Hepatocyte (in vitro differentiated cells): Measurements from ENCODE around the gene LYG1. TPM values are rescaled to one million over a fixed set of nuclear protein-coding genes. Genes with fewer than 3 reads are reported as not detected.

ENCODE experiments used
- DNase-seq: peaks from one replicate; pipeline ENCODE4 v3.0.0-alpha.2; 2016; ENCODE audit warnings: low spot score
- H2AFZ ChIP-seq: fragments of 200-600 bp; sonication (generic); 2 replicates; pipeline ENCODE4 v1.6.0; 2016; ENCODE audit warnings: antibody characterized with exemption, mild to moderate bottlenecking
- H3K27ac ChIP-seq: fragments of 200-600 bp; sonication (generic); 2 replicates; pipeline ENCODE4 v1.5.1; 2016; ENCODE audit warnings: mild to moderate bottlenecking
- H3K27me3 ChIP-seq: fragments of 200-600 bp; sonication (generic); 2 replicates; pipeline ENCODE4 v1.6.1; 2016
- H3K36me3 ChIP-seq: fragments of 200-600 bp; sonication (generic); replicated peaks from 2 replicates; pipeline ENCODE4 v1.5.1; 2016; ENCODE audit warnings: low read depth; ENCODE audit not compliant: insufficient read depth
- H3K4me1 ChIP-seq: fragments of 200-600 bp; sonication (generic); 2 replicates; pipeline ENCODE4 v1.5.1; 2016; ENCODE audit warnings: mild to moderate bottlenecking, moderate library complexity; ENCODE audit not compliant: insufficient read depth
- H3K4me2 ChIP-seq: fragments of 200-600 bp; sonication (generic); 2 replicates; pipeline ENCODE4 v1.6.0; 2016
- H3K4me3 ChIP-seq: fragments of 200-600 bp; sonication (generic); 2 replicates; pipeline ENCODE4 v1.5.1; 2016; ENCODE audit warnings: mild to moderate bottlenecking
- H3K79me2 ChIP-seq: fragments of 200-600 bp; sonication (generic); 2 replicates; pipeline ENCODE4 v1.6.0; 2017; ENCODE audit warnings: mild to moderate bottlenecking
- H3K9me2 ChIP-seq: fragments of 200-600 bp; sonication (generic); replicated peaks from 2 replicates; pipeline ENCODE4 v1.6.0; 2017; ENCODE audit warnings: mild to moderate bottlenecking; ENCODE audit not compliant: insufficient read depth
- H3K9me3 ChIP-seq: fragments of 200-600 bp; sonication (generic); 2 replicates; pipeline ENCODE4 v1.5.1; 2016; ENCODE audit warnings: low read depth, mild to moderate bottlenecking
- H4K20me1 ChIP-seq: fragments of 200-600 bp; sonication (generic); 2 replicates; pipeline ENCODE4 v1.6.0; 2016; ENCODE audit warnings: mild to moderate bottlenecking; ENCODE audit not compliant: insufficient read depth, poor library complexity, severe bottlenecking
- EZH2 ChIP-seq: fragments of 200-600 bp; sonication (generic); IDR thresholded peaks from 2 replicates; pipeline ENCODE4 v1.6.1; 2016; ENCODE audit warnings: antibody characterized with exemption, mild to moderate bottlenecking, borderline replicate concordance
- EZH2phosphoT487 ChIP-seq: fragments of 200-600 bp; sonication (generic); IDR thresholded peaks from one replicate; pipeline ENCODE4 v1.6.1; 2018; ENCODE audit warnings: antibody characterized with exemption, mild to moderate bottlenecking, low read depth, moderate library complexity; ENCODE audit not compliant: unreplicated experiment, severe bottlenecking
- WGBS: methylation state at CpG from one replicate; pipeline ENCODE4 v1.1.6; 2016; ENCODE audit warnings: low lambda C conversion rate; ENCODE audit errors: missing lambda C conversion rate; 5-methylcytosine and 5-hydroxymethylcytosine counted together
- polyA plus RNA-seq: library from polyadenylated mRNA; unstranded; fragments of >200 nt; fragmentation: Nextera tagmentation; extraction: Ambion mirVana; gene quantifications from 2 replicates; pipeline ENCODE4 v1.2.1, GENCODE V29; 2016
- total RNA-seq: library from RNA; depleted of rRNA; stranded (reverse); fragments of >200 nt; gene quantifications from 2 replicates; pipeline ENCODE4 v1.2.3, GENCODE V29; 2014
- TF ChIP-seq, protein P1 (sequence below): fragments of 200-600 bp; sonication (generic); IDR thresholded peaks from 2 replicates; pipeline ENCODE4 v1.5.1; 2016; ENCODE audit warnings: antibody characterized with exemption, mild to moderate bottlenecking; ENCODE audit not compliant: poor library complexity

LYG1 gene
- total and polyA plus RNA-seq, 2 experiments from 2014 or later: 0.93 to 2.4 TPM

DNA sequence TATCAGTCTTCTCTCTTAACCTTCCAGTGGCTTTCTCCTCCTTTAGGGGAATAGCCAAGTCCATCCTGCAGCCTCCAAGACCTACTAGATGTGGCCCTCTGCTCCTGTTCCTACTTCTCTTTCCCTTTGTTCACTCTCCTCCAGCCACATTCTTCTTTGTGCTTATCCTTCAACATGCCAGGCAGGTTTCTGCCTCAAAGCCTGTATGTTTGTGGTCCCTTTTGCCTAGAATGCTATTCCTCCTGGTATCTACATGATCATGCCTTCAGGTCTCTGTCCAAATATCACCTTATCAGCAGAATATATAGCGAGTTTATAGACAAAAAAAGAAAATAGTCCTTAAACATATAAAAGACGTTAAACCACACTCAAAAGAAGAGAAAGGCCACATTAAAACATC, 51.0 kb downstream of the LYG1 start:
- no peaks in the 10 kb centered on the region for H3K27me3 ChIP-seq
- H3K27ac ChIP-seq: no peak overlapping the region

DNA sequence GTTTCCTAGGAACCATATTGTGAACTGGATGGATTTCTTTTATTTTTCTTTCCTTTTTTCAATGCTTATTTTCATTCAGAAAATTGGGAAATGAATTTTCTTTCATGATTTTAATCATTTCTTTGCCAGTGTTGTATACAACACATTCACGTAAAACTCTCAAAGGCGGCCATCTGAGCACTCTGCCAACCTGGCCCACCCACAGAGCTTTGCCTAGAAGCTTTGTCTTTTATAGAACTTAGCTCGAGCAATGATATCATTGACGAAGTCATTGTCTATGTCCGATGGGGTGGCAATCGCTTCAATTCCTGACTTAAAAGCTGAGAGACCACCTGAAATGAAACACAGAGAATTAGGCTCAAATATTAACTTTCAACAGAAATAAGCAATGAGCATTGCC, 58.8 kb downstream of the LYG1 start:
- TF ChIP-seq EZH2: no peak
- TF ChIP-seq, protein P1, sequence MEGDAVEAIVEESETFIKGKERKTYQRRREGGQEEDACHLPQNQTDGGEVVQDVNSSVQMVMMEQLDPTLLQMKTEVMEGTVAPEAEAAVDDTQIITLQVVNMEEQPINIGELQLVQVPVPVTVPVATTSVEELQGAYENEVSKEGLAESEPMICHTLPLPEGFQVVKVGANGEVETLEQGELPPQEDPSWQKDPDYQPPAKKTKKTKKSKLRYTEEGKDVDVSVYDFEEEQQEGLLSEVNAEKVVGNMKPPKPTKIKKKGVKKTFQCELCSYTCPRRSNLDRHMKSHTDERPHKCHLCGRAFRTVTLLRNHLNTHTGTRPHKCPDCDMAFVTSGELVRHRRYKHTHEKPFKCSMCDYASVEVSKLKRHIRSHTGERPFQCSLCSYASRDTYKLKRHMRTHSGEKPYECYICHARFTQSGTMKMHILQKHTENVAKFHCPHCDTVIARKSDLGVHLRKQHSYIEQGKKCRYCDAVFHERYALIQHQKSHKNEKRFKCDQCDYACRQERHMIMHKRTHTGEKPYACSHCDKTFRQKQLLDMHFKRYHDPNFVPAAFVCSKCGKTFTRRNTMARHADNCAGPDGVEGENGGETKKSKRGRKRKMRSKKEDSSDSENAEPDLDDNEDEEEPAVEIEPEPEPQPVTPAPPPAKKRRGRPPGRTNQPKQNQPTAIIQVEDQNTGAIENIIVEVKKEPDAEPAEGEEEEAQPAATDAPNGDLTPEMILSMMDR: no peak
- TF ChIP-seq EZH2phosphoT487: no peak
- Histone ChIP-seq H4K20me1 (no peaks in the 10 kb centered on the region), H2AFZ (no peak overlapping the region), H3K4me2 (no peak overlapping the region), H3K9me3 (no peaks in the 10 kb centered on the region), H3K27me3 (no peaks in the 10 kb centered on the region), H3K27ac (no peak overlapping the region), H3K36me3 (no peaks in the 10 kb centered on the region), H3K4me3 (no peak overlapping the region), H3K79me2 (no peaks in the 10 kb centered on the region), H3K9me2 (no peaks in the 10 kb centered on the region), H3K4me1 (no peaks in the 10 kb centered on the region)
- no peak for DNase-seq
- WGBS: 83% methylated on average over 6 of the region's 6 CpGs

More for the DNA sequence above, 51.0 kb downstream of the LYG1 start:
- 87% methylated on average over 2 of the region's 2 CpGs for WGBS
- H2AFZ ChIP-seq: no peak overlapping the region
- H4K20me1 ChIP-seq: no peaks in the 10 kb centered on the region
- TF ChIP-seq, protein P1: no peak
- TF ChIP-seq EZH2: no peak
- no peak for TF ChIP-seq EZH2phosphoT487
- no peak overlapping the region for H3K4me2 ChIP-seq
- DNase-seq: no peak
- no peaks in the 10 kb centered on the region for H3K9me3 ChIP-seq
- H3K4me1 ChIP-seq: no peaks in the 10 kb centered on the region
- H3K36me3 ChIP-seq: no peaks in the 10 kb centered on the region
- no peaks in the 10 kb centered on the region for H3K79me2 ChIP-seq
- no peaks in the 10 kb centered on the region for H3K9me2 ChIP-seq
- no peak overlapping the region for H3K4me3 ChIP-seq

DNA sequence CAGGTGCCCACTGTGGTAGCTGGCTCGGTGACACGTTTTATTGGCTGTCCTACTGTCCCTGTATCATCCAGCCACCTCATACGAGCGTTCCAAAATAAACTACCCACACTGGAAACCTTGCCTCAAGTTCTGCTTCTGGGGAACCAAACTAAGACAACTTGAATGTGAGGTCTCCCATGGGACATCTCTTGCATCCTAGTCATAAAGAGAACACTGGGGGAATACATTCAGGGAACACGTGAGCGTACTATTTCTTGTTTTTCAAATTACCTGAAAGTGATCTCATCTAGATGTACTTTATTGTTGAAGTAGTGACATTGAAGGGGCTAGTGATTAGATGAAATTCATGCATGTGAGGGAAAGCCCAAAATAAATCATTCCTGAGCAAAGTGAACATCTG, 60.6 kb downstream of the LYG1 start:
- TF ChIP-seq EZH2: no peak
- TF ChIP-seq, protein P1: no peak
- no peaks in the 10 kb centered on the region for H3K36me3 ChIP-seq

DNA sequence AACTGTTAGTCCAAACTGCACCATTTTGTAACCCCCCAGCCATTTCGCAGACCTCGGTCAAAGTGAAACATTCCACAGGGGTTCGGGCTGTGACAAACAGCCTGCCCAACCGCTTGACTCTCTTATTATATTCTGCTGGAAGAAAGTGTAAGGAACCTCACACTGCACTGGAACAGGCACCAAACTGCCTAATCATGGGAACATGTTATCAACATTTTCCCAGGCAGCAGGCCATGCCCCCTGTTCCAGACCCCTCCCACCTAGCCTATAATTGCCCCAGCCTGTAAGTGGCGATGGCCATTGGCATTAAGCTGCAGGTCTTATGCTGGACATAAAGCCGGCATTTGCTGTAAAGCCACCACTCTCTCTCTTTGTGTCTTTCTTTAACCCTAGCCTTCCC, 62.4 kb downstream of the LYG1 start:
- Histone ChIP-seq H2AFZ (no peak overlapping the region), H3K36me3 (no peaks in the 10 kb centered on the region), H3K27ac (no peak overlapping the region), H3K79me2 (no peaks in the 10 kb centered on the region), H4K20me1 (no peaks in the 10 kb centered on the region), H3K4me1 (no peaks in the 10 kb centered on the region), H3K4me2 (no peak overlapping the region), H3K9me2 (no peaks in the 10 kb centered on the region), H3K27me3 (no peaks in the 10 kb centered on the region), H3K9me3 (no peaks in the 10 kb centered on the region), H3K4me3 (no peak overlapping the region)
- 87% methylated on average over 6 of the region's 6 CpGs for WGBS
- no peak for DNase-seq
- TF ChIP-seq, protein P1: no peak
- TF ChIP-seq EZH2phosphoT487 (no peak), EZH2 (no peak)

More for the DNA sequence above, 60.6 kb downstream of the LYG1 start:
- WGBS: 94% methylated on average over 6 of the region's 6 CpGs
- no peak for DNase-seq
- Histone ChIP-seq H3K9me3 (no peaks in the 10 kb centered on the region), H3K4me1 (no peaks in the 10 kb centered on the region), H2AFZ (no peak overlapping the region), H3K9me2 (no peaks in the 10 kb centered on the region), H4K20me1 (no peaks in the 10 kb centered on the region), H3K27ac (no peak overlapping the region), H3K27me3 (no peaks in the 10 kb centered on the region), H3K4me2 (no peak overlapping the region), H3K79me2 (no peaks in the 10 kb centered on the region), H3K4me3 (no peak overlapping the region)
